Measurements from ENCODE around the gene ANO3.

ANO3 gene

DNA sequence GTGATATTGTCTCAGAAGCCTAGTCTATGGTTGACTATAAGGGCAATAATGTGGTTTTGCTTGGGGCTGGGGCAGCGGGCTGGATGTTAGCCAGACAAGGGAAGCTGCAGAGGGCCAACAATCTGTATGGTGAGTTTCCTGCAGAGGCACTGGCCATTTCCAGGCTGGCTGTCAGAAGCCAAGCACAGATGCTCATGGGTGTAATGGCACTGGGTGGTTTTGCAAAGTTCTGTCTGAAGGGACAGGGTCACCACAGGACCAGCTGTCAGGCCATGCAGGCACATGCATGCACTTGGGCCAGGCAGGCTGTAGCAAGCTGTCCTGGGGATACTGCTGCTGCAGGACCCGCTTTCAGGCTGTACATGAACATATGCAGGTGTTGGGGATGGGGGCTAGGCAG is 281.8 kb downstream of the ANO3 start:
- H3K4me3 ChIP-seq (ENCODE audit: low read depth, low read length): no peak overlapping the region
- no peak for TF ChIP-seq MYC (IDR thresholded peaks at IDR 0.05; ENCODE audit: low read depth, low read length)
- no peak for TF ChIP-seq POLR2A (IDR thresholded peaks at IDR 0.05; ENCODE audit: extremely low read depth, insufficient read length)
- TF ChIP-seq MAX (IDR thresholded peaks at IDR 0.05; ENCODE audit: low read depth, low read length): no peak
- TF ChIP-seq CTCF (IDR thresholded peaks at IDR 0.05; ENCODE audit: low read depth, low read length): no peak
- no peak for DNase-seq (ENCODE audit: low read depth)

- DNase-seq (ENCODE audit: low read depth): no peak
- TF ChIP-seq MAX (IDR thresholded peaks at IDR 0.05; ENCODE audit: low read depth, low read length): no peak
- no peak for TF ChIP-seq CTCF (IDR thresholded peaks at IDR 0.05; ENCODE audit: low read depth, low read length)
- TF ChIP-seq POLR2A (IDR thresholded peaks at IDR 0.05; ENCODE audit: extremely low read depth, insufficient read length): no peak
- no peak for TF ChIP-seq MYC (IDR thresholded peaks at IDR 0.05; ENCODE audit: low read depth, low read length)
- no peak overlapping the region for H3K4me3 ChIP-seq (ENCODE audit: low read depth, low read length)
Measured at GRCh38 chr11:26618441-26618840, 286.5 kb downstream of the ANO3 start.

DNA sequence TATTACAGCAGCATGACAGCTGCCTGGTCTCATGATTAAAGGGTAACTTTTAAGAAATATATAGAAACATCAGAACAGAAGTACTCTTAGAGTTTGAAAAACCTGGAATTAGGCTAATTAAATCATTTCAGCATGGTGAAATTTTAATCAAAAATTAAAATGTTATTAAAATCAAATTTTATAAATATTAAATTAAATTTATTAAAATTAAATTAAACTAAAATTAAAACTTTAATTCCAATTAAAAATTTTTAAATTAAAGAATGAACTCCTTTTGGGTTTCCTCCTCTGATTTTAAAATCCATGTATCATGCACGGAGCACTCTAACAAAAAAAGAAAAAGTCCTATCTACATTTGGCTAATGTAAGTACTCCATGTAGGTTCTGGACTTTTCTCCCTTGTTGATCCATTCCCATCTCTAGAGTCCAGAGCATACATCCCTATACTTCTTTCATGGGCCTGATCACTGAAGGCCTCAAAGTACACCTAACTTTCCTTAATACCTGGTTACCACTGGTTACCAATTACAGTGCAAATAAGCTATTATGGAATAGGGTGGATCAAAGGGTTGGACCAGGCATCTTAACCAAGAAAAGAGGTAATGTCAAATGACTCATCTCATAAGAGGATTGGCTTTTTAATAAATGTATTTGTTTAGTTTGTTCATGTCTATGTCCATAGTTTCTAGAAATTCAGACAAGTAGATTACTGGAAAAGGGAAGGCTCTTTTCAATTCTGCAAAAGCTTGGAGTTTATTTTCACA is 288.5 kb downstream of the ANO3 start:
- no peak overlapping the region for H3K4me3 ChIP-seq (ENCODE audit: low read depth, low read length)
- TF ChIP-seq POLR2A (IDR thresholded peaks at IDR 0.05; ENCODE audit: extremely low read depth, insufficient read length) (no peak), MAX (IDR thresholded peaks at IDR 0.05; ENCODE audit: low read depth, low read length) (no peak), MYC (IDR thresholded peaks at IDR 0.05; ENCODE audit: low read depth, low read length) (no peak), CTCF (IDR thresholded peaks at IDR 0.05; ENCODE audit: low read depth, low read length) (no peak)
- no peak for DNase-seq (ENCODE audit: low read depth)

- no peak overlapping the region for H3K4me3 ChIP-seq (ENCODE audit: low read depth, low read length)
- TF ChIP-seq MYC (IDR thresholded peaks at IDR 0.05; ENCODE audit: low read depth, low read length): no peak
- no peak for TF ChIP-seq CTCF (IDR thresholded peaks at IDR 0.05; ENCODE audit: low read depth, low read length)
- TF ChIP-seq MAX (IDR thresholded peaks at IDR 0.05; ENCODE audit: low read depth, low read length): no peak
- TF ChIP-seq POLR2A (IDR thresholded peaks at IDR 0.05; ENCODE audit: extremely low read depth, insufficient read length): no peak
- DNase-seq (ENCODE audit: low read depth): no peak
Measured at GRCh38 chr11:26621132-26621531, 289.2 kb downstream of the ANO3 start.

GRCh38 chr11:26622181-26622580 is 290.3 kb downstream of the ANO3 start:
- H3K4me3 ChIP-seq (ENCODE audit: low read depth, low read length): no peak overlapping the region
- no peak for DNase-seq (ENCODE audit: low read depth)
- TF ChIP-seq MAX (IDR thresholded peaks at IDR 0.05; ENCODE audit: low read depth, low read length) (no peak), POLR2A (IDR thresholded peaks at IDR 0.05; ENCODE audit: extremely low read depth, insufficient read length) (no peak), CTCF (IDR thresholded peaks at IDR 0.05; ENCODE audit: low read depth, low read length) (no peak), MYC (IDR thresholded peaks at IDR 0.05; ENCODE audit: low read depth, low read length) (no peak)

Measured in NB4 (cell line).